DOHH2 (cell line): ENCODE measurements around the gene DCTN3.
A peak's percentile ranks its signal among the peaks of the same experiment; 100 is the strongest.

Experiments used
- H3F3A ChIP-seq: fragments of 200-600 bp; sonication (generic), shearing (Covaris generic); 2 replicates; pipeline ENCODE4 v1.6.0; 2016; ENCODE audit warnings: antibody characterized with exemption, mild to moderate bottlenecking; ENCODE audit not compliant: control insufficient read depth, insufficient read depth
- H3K27ac ChIP-seq: fragments of 200-600 bp; sonication (generic); 2 replicates; pipeline ENCODE4 v1.5.1; 2014; ENCODE audit warnings: low read depth, mild to moderate bottlenecking, low read length, moderate library complexity
- H3K27me3 ChIP-seq: fragments of 200-600 bp; sonication (generic); 2 replicates; pipeline ENCODE4 v1.6.1; 2014; ENCODE audit warnings: mild to moderate bottlenecking, low read length, mixed read lengths; ENCODE audit not compliant: control insufficient read depth
- H3K36me3 ChIP-seq: fragments of 200-600 bp; sonication (generic); 2 replicates; pipeline ENCODE4 v1.6.1; 2014; ENCODE audit warnings: mild to moderate bottlenecking, low read length, moderate library complexity, mixed read lengths; ENCODE audit not compliant: control insufficient read depth
- H3K4me1 ChIP-seq: fragments of 200-600 bp; sonication (generic); 2 replicates; pipeline ENCODE4 v1.6.1; 2014; ENCODE audit warnings: mild to moderate bottlenecking, low read length, mixed read lengths; ENCODE audit not compliant: control insufficient read depth
- H3K4me2 ChIP-seq: fragments of 200-600 bp; sonication (generic); 2 replicates; pipeline ENCODE4 v1.6.0; 2014; ENCODE audit warnings: mild to moderate bottlenecking, low read length, moderate library complexity
- H3K4me3 ChIP-seq: fragments of 200-600 bp; sonication (generic); 2 replicates; pipeline ENCODE4 v1.5.1; 2014; ENCODE audit warnings: mild to moderate bottlenecking, low read length, mixed read lengths
- H3K79me2 ChIP-seq: fragments of 200-600 bp; sonication (generic); 2 replicates; pipeline ENCODE4 v1.6.1; 2014; ENCODE audit warnings: mild to moderate bottlenecking, low read length, mixed read lengths; ENCODE audit not compliant: control insufficient read depth
- H3K9me2 ChIP-seq: fragments of 200-600 bp; sonication (generic); replicated peaks from 2 replicates; pipeline ENCODE4 v1.6.1; 2014; ENCODE audit warnings: mild to moderate bottlenecking, low read length, mixed read lengths; ENCODE audit not compliant: control insufficient read depth
- H3K9me3 ChIP-seq: fragments of 200-600 bp; sonication (generic); 2 replicates; pipeline ENCODE4 v1.6.1; 2014; ENCODE audit warnings: antibody characterized with exemption, low read length, mixed read lengths; ENCODE audit not compliant: control insufficient read depth, insufficient read depth
- H4K20me1 ChIP-seq: fragments of 200-600 bp; sonication (generic); 2 replicates; pipeline ENCODE4 v1.6.0; 2014; ENCODE audit warnings: low read depth, mild to moderate bottlenecking, antibody characterized with exemption, low read length, moderate library complexity; ENCODE audit not compliant: control insufficient read depth, insufficient read depth
- EZH2phosphoT487 ChIP-seq: fragments of 200-600 bp; sonication (generic); IDR thresholded peaks from 2 replicates; pipeline ENCODE4 v1.6.1; 2017; ENCODE audit warnings: borderline replicate concordance, mild to moderate bottlenecking, antibody characterized with exemption, low read length, moderate library complexity, mixed read lengths
- TF ChIP-seq, protein P1 (sequence below): fragments of 200-600 bp; sonication (generic); IDR thresholded peaks from one replicate; pipeline ENCODE4 v1.5.1; 2014; ENCODE audit warnings: antibody characterized with exemption, mild to moderate bottlenecking, low read depth, low read length; ENCODE audit not compliant: poor library complexity, severe bottlenecking

Gene DCTN3

DNA sequence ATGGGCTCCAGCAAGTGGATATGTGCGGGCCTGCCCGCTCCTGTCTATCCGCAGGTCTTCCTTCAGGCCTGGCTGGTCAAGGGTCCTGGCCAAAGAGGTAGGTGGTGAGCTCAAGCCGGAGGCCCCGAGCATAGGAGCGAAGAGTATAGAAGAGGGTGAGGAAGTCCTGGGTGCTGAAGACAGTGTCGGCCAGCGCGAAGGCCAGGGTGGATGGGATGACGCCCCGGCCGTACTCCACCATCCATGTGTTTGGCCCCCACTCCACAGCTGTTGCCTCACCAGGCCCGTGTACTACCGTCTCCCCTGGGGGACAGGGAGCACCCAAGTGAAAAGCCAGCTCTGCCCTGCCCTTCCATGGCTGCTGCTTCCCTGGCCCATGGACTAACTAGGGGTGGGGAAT is 15.3 kb upstream of the DCTN3 start:
- Histone ChIP-seq H3K4me2 (peak overlapping the region; percentile 95), H3K27ac (no peak overlapping the region), H3K9me3 (no peaks in the 10 kb centered on the region), H3K36me3 (peaks cover 15% of the 10 kb centered on the region; the same call in 1 of the 2 replicates), H3F3A (peaks cover 3% of the 10 kb centered on the region; the same call in 1 of the 2 replicates), H3K4me1 (peaks cover 23% of the 10 kb centered on the region), H3K79me2 (peaks cover 22% of the 10 kb centered on the region), H3K4me3 (no peak overlapping the region; the same call in 1 of the 2 replicates), H3K9me2 (no peaks in the 10 kb centered on the region), H4K20me1 (no peaks in the 10 kb centered on the region), H3K27me3 (peaks cover under 1% of the 10 kb centered on the region; the same call in 1 of the 2 replicates)
- TF ChIP-seq EZH2phosphoT487 = no peak
- TF ChIP-seq, protein P1, sequence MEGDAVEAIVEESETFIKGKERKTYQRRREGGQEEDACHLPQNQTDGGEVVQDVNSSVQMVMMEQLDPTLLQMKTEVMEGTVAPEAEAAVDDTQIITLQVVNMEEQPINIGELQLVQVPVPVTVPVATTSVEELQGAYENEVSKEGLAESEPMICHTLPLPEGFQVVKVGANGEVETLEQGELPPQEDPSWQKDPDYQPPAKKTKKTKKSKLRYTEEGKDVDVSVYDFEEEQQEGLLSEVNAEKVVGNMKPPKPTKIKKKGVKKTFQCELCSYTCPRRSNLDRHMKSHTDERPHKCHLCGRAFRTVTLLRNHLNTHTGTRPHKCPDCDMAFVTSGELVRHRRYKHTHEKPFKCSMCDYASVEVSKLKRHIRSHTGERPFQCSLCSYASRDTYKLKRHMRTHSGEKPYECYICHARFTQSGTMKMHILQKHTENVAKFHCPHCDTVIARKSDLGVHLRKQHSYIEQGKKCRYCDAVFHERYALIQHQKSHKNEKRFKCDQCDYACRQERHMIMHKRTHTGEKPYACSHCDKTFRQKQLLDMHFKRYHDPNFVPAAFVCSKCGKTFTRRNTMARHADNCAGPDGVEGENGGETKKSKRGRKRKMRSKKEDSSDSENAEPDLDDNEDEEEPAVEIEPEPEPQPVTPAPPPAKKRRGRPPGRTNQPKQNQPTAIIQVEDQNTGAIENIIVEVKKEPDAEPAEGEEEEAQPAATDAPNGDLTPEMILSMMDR = no peak

DNA sequence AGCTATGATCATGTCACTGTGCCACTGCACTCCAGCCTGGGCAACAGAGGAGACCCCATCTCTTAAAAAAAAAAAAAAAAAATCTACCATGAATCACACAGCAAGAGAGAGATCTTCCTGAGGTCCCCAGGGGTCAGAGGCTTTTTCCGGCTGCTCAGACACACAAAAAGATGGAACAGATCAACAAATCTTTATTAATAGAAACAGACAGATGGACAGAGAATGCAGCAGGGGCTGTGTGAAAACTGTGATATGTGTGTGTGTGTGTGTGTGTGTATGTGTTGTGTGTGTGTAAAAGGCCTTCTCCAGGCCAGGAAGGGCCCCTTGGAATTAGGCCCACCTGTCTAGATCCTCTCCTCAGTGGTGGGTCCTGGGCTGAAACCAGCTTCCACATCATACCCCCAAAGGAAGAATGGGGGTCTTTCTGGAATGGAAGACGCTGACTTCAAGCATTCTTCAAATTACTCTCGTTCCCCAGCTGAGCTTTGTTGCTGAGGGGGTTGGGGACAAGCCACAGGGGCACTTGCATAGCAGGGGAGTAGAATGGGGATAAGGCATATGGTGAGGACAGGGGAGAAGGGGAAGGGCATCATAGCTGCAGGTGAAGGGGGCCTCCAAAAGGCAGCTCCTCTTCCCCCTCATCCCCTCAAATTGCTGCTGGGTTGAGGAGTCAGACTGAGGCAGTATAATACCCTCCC is 14.4 kb upstream of the DCTN3 start:
- Histone ChIP-seq H3K9me2 (no peaks in the 10 kb centered on the region), H4K20me1 (no peaks in the 10 kb centered on the region), H3K27me3 (peaks cover 9% of the 10 kb centered on the region), H3K79me2 (peaks cover 22% of the 10 kb centered on the region), H3K4me3 (no peak overlapping the region), H3K36me3 (peaks cover 15% of the 10 kb centered on the region; the same call in 1 of the 2 replicates), H3K27ac (no peak overlapping the region), H3K9me3 (no peaks in the 10 kb centered on the region), H3K4me1 (peaks cover 23% of the 10 kb centered on the region), H3F3A (peaks cover 3% of the 10 kb centered on the region; the same call in 1 of the 2 replicates), H3K4me2 (no peak overlapping the region)
- no peak for TF ChIP-seq EZH2phosphoT487
- TF ChIP-seq, protein P1 = no peak

DNA sequence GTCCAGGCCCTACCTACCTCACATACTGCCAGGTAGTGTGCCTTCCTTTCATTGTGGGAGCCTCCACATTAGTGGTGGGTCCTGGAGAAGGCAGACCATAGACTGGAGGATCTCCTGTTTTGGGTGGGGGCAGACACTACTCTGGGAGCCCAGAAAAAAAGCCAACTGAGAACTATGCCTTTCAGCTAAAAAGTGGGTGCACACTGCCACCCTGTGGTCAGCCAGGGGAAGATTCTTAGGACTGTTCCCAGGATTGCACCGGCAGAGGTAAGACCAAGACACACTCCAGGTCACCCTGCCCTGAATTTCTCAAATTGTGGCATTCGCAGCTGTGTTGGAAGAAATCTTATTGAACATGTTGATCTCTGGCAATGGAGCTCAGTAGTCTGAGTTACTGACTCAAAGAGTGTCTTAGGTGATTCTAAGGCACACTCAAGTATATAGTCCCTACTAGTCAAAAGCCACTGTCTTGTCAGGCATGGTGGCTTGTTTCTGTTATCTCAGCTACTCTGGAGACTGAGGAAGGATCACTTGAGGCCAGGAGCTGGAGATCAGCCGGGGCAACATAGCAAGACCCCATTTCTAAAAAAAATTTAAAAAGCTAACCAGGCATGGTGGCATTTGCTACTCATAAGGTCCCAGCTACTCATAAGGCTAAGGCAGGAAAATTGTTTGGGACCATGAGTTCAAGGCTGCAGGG is 13.7 kb upstream of the DCTN3 start:
- Histone ChIP-seq H3F3A (peaks cover 3% of the 10 kb centered on the region; the same call in 1 of the 2 replicates), H3K4me2 (no peak overlapping the region), H3K27ac (no peak overlapping the region), H3K4me3 (no peak overlapping the region), H3K9me2 (no peaks in the 10 kb centered on the region), H3K4me1 (peaks cover 27% of the 10 kb centered on the region), H3K79me2 (peaks cover 22% of the 10 kb centered on the region), H4K20me1 (no peaks in the 10 kb centered on the region), H3K9me3 (no peaks in the 10 kb centered on the region), H3K27me3 (peaks cover 16% of the 10 kb centered on the region), H3K36me3 (peaks cover 15% of the 10 kb centered on the region; the same call in 1 of the 2 replicates)
- TF ChIP-seq EZH2phosphoT487 = no peak
- TF ChIP-seq, protein P1 = peak; percentile 97
